GM21381 (cell line): ENCODE measurements around the gene IRF5.

ENCODE experiments used
- ATAC-seq: cut with Tn5 transposase; IDR thresholded peaks from one replicate; pipeline ENCODE4 v1.9.1; 2021; ENCODE audit warnings: mild to moderate bottlenecking, moderate library complexity; ENCODE audit not compliant: unreplicated experiment

IRF5 gene, protein sequence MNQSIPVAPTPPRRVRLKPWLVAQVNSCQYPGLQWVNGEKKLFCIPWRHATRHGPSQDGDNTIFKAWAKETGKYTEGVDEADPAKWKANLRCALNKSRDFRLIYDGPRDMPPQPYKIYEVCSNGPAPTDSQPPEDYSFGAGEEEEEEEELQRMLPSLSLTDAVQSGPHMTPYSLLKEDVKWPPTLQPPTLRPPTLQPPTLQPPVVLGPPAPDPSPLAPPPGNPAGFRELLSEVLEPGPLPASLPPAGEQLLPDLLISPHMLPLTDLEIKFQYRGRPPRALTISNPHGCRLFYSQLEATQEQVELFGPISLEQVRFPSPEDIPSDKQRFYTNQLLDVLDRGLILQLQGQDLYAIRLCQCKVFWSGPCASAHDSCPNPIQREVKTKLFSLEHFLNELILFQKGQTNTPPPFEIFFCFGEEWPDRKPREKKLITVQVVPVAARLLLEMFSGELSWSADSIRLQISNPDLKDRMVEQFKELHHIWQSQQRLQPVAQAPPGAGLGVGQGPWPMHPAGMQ

DNA sequence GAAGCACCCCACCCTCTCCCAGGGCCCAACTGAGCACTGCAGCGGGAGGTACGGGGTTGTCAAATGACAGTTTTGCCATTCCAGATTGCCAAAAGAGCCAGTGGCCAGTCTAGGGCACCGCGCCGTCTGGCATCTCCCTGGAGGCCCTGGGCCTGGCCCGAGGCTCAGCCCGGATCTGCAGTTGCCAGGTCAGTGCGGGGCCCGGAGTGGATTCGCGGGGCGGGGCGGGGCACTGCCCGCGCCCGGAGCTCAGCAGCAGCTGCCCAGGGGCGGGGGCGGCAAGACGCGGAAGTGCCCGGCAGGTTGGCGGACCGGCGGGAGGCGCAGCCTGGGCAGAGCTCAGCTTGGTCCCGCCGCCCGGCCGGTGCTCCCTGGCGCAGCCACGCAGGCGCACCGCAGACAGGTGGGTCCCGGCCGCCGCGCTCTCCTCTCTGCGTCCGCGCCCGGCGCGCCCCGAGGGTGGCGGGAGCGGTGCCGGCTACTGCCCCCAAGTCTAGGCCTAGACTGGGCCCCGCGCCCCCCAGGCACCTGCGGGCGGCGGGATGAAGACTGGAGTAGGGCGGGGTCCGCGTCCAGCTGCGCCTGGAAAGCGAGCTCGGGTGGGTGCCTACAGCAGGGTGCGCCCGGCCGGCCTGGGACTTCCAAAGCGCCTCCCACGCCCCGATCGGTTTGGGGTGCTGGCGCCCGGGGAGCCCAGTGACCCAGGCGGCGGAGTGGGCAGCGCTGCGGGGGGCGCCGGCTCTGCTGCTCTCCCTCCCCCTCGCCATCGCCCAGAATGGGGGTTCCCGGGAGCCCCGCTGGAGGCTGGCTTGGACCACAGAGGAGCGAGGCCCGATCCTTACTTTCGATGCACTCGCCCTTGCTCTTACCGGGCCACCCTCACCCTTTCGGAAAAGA is at the start of gene IRF5:
IRF5 (plus strand) TSS at position 281 of the 897 bp plus-strand sequence. CDS start 4,155 bp downstream, outside the sequence.
- ATAC-seq: peak; percentile 14

DNA sequence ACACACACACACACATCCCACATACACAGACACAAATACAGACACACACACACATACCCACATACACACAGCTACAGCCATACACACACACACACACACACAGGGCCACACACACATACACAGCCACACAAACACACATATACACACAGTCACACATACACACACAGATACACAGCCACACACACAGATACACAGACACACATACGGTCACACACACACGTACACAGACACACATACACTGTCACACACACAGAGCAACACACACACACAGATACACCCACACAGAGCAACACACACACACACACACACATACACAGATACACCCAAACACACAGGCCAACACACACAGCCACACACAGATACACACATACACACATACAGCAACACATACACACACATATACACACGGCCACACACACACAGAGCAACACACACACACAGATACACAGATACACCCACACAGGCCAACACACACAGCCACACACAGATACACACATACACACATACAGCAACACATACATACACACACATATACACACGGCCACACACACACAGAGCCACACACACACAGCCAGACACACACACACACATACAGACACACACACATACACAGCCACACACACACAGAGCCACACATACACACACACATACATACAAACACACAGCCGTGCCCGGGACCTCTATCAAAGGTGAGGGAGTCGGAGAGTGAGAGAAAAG is 49.5 kb upstream of the IRF5 start:
- ATAC-seq: no peak

DNA sequence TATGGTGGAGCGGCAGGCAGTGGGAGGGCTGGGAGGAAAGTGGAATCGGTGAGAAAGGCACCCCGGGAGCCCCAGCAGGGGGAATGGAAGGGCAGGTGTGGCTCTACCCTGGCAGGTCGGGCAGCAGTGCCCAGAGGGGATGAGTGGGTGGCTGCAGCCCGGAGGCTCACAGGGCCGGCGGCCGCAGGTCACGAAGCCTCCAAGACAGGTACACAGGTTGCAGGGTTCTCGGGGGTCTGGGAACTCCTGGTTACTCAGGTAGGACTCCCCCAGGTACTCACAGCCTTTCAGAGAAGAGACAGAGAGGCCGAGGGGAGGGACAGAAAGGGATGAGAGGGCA is 49.0 kb upstream of the IRF5 start:
- no peak for ATAC-seq

DNA sequence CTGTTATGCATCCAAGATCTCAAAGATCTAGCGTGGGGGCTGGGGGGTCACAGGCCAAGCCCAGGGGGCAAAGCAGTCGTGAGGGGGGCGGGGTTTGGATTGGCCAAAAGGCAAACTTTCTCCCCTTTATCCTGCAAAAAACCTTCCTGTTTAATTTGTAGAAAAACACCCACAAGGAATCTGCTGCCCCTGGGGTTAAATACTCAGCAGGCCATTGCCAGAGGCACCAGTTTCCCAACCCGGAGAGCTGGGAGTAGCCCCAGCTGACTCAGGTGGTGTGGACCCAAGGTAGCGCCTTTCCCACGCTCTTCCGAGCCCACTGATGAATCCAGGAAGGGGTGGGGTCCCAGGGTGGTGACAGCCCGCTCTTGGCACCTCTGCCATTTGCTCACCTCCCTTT is 48.6 kb upstream of the IRF5 start:
- ATAC-seq: no peak

DNA sequence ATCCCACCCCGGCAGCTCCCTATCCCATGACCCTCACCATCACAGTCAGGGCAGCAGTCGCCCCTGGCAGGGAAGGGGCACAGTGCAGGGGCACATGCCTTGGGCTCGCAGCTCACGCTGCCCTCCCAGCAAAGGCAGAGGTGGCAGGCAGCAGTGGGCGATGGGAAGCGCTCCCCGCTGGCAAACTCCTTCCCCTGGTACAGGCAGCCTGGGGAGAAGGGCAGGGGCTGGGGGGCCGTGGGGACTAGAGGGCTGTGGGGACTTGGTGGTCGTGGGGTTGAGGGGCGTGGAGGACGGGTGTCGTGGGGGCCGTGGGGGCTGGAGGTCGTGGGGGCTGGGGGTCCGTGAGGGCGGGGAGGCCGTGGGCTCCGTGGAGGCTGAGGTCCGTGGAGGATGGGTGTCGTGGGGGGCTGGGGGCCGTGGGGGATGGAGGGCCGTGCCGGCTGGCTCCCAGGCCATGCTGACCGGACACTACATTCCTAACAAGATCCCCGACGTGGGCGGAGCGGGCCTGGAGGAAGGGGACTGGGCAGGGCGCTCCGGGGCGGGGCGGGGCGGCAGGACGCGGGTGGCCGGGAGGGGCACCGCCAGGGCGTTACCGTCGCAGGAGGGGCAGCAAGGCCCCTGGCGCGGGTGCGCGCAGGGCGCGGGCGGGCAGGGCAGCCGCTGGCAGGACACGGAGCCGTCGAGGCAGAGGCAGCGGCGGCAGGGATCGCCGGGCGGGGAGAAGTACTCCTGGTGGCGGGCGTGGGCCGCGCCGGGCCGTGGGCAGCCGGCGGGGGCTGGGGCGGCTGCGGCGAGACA is 47.2 kb upstream of the IRF5 start:
- ATAC-seq: no peak

DNA sequence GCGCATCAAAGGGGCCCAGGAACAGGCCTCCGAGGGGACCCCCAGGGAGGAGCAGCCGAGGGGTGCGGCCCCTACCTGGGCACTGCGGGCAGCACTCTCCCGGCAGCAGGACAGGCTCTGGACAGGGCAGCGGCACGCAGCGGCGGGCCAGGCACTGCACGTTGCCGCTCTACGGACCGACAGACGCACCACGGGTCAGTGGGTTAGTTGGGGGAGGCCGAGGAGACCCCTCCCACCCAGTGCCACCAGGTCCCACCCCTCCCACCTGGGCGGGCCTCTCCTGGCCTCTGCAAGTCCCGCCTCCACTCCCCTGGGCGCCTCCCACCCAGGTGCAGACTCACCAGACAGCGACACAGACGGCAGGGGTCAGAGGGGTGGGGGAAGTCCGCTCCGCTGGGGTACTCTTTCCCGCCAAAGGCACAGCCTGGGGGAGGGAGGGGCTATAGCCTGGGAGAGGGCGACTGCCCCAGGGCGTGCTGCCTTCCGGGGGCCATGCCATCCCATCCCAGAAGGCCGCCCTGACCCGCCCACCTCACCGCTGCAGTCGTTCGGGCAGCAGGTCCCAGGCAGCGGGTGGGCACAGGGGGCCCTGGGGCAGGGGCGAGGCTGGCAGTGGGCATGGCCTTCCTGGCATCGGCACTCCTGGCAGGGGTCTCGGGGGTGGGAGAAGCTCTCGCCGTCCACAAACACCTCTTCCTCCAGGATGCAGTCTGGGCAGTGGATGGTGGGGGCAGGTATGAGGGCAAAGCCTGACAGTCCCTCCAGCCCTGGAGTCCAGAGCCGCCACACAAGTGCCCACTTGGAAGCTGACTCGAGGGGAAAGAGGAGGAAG is 46.4 kb upstream of the IRF5 start:
- ATAC-seq: no peak

DNA sequence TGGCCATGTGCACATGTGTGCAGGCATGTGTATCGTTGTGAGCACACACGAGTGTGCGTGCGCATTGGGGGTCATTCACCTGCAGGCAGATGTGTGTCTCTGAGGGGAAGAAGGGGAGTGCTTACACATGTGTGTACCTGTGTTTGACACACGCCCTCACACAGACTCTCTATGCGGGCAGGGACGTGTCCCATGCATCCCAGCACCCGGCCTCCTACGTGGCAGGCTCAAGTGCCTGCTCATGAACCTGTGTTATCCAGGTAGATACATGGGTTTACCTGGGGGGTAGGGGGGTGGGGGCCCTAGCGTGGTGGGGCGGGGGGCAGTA is 45.8 kb upstream of the IRF5 start:
- no peak for ATAC-seq

DNA sequence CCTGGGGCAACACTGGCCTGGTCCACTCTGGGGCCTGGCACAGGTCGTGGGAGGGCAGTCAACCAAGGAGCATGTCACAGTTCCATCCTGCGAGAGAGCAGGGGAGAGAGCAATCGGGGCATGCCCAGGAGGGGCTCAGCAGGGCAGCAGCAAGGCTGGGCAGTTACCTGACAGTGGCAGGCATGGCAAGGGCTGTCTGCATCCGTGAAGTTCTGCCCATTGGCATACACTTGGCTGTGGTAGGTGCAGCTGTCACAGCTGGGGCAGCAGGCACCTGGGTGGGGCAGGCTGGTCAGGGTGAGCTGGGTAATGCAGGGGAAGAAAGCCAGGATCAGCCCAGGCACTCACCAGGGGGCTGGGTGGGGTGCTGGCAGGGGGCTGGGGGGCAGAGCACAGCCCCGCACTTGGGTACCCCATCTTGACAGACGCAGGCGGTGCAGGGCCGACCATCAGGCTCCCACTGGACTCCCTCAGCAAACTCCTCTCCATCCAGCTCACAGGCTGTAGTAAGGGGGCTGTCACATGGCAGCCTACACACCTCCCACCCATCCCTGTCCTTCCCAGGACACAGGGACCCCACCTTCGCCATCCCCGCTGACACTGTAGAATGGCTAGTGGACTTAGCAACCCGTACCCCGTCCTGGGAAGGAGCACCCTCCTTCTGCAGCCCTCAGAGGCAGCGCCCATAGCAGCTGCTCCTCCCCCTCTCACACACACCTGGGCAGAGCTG is 45.0 kb upstream of the IRF5 start:
- ATAC-seq: no peak

DNA sequence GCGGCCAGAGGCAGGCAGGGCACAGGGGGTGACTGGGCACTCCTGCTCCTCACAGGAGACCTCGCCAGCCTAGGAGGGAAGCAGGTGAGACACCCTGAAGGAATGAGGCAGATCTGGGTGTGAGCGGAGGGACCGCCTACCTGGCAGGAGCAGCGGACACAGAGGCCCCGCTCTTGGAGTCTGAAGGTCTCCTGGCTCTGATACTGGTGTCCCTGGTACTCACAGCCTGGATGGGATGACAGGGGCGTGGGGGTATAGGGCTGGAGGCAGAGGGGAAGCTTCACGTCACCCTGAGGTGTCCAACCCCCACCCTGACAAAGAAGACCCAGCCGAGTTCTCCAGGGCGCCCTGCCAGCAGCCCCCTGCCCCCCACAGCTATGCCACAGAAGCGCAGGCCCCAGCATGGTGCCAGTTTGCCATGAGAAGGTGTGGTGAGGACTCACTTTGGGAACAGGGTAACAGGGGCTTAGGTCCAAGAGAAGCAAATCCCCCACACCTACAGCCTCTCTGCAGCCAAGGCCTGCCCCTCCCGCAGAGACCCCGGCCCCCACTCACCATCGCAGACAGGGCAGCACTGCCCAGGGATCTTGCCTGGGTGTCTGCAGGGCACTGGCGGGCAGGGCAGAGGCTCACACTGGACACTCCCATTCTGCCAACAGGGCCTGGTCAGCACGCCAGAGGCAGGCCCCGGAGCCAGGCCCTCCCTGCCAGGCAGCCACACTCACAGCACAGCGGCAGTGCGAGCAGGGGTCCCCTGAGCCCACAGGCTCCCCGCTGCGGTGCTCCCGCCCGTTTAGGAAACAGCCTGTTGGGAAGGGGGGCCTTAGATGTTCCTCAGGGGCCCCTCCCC is 44.3 kb upstream of the IRF5 start:
- no peak for ATAC-seq

DNA sequence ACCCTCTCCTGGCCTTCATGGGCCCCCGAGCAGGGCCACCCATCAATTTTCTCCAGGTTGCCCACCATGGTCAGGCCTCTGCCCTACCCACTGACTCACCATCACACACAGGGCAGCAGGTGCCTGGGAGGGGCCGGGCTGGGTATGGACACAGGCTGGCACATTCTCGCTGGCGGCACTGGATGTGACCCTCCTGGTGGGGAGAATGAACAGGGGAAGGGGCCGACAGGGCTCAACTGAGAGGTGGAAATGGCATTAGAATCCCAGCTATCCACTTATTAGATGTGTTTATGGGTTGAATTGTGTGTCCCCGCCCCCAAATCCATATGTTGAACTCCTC is 43.7 kb upstream of the IRF5 start:
- ATAC-seq: no peak

DNA sequence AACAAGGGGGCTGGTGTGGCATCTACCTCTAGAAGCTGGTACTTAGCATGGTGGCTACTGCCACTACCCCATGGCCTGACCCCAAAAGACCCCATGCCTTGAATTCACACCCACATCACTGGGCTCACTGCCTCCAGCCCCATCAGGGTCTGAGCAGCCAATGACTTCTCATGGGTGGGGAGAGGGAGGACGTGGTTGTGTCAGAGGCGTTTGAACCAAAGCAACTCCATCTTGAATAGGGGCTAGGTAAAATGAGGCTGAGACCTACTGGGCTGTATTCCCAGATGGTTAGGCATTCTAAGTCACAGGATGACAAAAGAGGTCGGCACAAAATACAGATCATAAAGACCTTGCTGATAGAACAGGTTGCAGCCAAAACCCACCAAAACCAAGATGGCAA is 42.4 kb upstream of the IRF5 start:
- no peak for ATAC-seq

DNA sequence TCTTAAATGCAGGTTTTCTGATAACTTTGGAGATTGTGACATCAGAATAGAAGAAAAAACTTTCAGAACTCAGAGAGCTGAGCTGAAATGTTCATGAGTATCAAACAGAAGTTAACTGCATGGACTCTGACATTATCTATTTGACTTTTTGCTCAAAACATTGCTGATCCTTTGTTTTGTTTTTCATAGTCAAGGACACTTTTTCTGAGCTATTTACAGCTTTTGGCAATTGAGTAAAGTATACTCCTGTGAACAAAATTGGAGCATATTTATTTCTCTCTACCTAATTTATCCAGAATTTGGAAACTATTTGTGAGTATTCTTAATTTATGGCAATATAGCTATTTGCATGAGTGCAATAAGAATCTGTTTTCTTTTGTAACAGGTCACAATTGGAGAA is 38.3 kb upstream of the IRF5 start:
- ATAC-seq: no peak

DNA sequence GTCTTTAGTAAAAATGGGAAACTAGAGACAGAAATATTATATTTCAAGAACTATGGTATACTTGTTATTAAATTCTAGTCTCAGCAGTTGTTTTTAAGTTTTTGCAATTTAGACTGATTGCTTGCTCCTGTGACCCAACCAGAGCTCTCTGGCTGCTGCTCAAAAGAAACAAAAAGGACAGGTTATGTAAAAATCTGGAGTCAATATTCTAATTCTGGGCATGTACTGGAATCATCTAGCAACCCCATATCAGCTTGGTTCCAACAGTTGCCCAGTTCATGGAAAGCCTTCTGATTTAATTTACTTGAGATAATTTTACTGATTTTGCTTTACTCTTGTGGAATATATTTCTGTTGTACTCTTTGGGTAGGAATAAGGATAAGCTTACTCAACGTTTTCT is 37.5 kb upstream of the IRF5 start:
- no peak for ATAC-seq

DNA sequence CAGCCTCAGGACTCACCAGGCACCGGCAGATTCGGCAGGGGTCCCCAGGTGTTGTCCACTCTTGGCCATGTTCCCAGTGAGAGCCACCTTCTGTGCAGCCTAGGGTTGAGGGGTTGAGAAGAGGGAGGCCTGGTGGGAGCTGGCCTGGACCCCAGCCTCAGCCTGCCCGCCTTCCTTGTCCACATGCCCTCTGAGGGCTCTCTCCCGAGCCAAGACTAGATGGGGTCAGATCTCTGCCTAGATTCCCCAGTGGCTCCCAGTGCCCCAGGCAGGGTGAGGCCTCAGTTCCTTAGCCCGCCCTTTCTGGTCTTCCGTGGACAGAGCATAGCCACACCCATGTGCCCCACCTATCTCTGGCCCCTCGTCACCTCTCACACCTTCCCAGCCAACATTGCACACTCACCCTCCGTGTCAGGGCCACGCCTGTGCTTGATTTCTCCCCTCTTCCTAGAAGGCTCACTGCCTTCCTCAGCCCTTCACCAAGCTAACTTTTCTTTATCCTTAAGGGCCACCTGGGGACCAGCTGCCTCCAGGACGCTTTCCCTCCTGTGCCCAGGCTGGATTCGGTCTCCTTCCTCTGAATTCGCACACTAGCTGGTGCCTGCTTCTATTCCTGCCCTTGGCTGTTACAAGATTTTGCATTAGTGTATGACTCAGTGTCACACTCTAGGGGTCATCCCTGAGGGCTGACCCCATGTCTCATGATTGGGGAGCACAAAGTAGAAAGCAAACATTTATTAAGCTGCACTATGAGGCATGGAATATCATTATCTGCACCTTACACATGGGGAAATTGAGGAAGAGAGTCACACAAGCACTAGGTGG is 34.8 kb upstream of the IRF5 start:
- no peak for ATAC-seq

DNA sequence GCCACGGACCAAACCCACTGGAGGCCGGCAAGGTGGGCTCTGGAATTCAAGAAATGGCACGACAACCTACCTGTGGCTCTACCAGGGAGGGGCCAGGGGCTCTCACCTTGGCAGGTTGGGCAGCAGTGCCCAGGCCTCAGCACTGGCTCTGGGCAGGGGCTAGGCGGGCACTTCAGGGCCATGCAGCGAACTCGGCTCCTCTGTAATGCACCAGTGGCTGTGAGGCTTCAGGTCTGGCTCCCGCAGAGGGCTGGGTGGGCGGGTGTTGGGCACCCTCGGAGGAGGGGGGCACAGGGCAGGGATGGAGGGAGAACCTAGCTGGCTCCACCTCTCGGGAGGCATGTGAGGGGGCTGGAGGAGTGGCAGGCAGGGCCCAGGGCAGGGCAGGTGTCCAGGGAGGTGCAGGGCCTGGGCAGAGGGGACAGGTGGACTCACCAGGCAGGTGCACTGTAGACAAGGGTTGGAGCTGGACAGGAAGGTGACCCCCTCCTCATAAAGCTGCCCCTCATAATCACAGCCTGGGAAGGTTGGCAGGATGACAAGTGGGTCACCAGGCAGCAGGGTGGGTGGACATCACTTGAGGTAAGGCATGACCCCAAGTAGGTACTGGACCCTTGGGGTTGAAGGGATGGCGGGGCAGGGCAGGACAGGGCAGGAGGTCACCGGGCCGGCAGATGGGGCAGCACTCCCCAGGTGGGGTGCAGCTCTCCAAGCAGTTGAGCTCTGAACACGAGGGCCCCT is 33.9 kb upstream of the IRF5 start:
- no peak for ATAC-seq

DNA sequence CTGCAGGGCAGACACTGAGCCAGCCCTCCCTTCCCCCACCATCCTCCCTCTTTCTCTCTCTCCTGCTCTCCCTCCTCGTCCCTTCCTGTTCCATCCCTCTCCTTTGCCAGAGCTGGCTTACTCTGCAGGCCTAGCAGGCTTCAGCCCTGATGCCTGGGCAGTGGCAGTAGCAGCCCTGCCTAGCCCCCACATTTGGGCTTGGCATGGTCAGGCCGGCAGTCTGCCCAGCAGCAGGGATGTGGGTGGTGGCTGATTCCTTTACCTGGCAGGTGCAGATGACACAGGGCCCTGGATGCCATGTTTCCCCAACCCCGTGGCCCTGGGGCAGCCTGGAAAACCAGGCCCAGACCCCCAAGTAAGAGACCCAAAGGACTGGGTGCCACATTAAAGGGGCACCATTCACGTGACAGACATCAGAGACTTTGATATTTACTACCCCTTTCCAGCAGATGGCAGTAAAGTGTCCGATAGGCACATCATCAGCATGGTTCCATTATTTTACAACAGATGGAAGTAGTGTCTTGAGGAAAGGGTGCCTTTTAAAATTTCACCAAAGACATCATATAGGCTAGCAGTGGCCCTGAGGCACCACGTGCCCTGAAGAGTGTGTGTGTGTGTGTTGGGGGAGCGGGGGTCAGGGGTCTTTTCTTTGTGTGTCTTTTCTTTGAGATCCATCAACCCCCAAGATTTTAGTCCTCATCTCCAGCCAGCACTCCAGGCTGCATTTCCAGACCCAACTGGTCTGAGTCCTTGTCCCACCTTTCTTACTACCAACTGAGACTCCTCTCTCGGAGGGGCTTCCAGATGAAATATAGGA is 33.1 kb upstream of the IRF5 start:
- ATAC-seq: no peak
